ENCODE data around the gene OR4K1. TPM values are rescaled to one million over a fixed set of nuclear protein-coding genes. Genes with fewer than 3 reads are reported as not detected.
"Not testable (repeated sequence)": the region's sequence is repeated elsewhere in the genome, so short reads cannot be mapped to it uniquely, and the experiment has no call there.

OR4K1 gene
- total RNA-seq, 1 donor from 2014 or later = not detected

DNA sequence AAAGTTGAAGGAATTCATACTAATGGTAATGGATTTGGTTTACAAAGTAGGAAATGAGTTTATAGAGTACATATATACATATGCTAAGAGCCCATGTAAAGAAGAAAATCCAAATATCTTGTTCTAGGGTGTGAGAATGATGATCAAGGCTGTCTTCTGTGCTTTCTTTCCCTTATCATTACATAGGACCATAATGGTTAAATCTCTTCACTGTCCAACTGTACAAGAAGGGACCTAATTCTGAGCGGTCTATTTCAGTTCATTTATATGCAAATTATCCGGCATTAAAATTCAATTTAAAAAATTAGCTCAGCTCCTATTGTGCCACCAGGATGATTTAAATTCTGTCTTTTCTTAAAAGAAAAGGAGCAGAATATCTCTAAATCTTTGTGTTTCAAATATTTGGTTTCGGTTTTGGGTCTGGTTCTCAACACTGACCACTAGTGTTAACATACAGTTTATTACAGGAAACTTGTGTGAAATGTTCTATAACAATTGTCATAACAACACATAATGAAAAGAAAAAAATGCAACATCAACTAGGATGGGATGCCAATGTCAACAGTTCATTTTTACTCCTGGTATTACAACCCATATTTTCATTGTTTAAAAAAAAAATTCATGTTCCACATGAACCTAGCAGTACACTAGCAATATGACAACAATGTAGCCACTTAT lies 16.8 kb downstream of the OR4K1 start:
- Mint-ChIP-seq H3K4me3 (no peak overlapping the region), H3K36me3 (no peaks in the 10 kb centered on the region), H3K4me1 (ENCODE audit: unreplicated experiment) (no peaks in the 10 kb centered on the region), H3K27me3 (no peaks in the 10 kb centered on the region), H3K9me3 (peaks cover 9% of the 10 kb centered on the region), H3K27ac (no peak overlapping the region)
- no peak for DNase-seq (ENCODE audit: extremely low spot score, unreplicated experiment)
- TF ChIP-seq CTCF (conservative IDR thresholded peaks at IDR 0.05) = no peak

GRCh38 chr14:19949218-19949617 lies 18.5 kb downstream of the OR4K1 start:
- H3K9me3 Mint-ChIP-seq = peaks cover 9% of the 10 kb centered on the region
- TF ChIP-seq CTCF (conservative IDR thresholded peaks at IDR 0.05) = no peak
- no peaks in the 10 kb centered on the region for H3K27me3 Mint-ChIP-seq
- no peak overlapping the region for H3K4me3 Mint-ChIP-seq
- H3K36me3 Mint-ChIP-seq = no peaks in the 10 kb centered on the region
- no peak overlapping the region for H3K27ac Mint-ChIP-seq
- H3K4me1 Mint-ChIP-seq (ENCODE audit: unreplicated experiment) = no peaks in the 10 kb centered on the region
- no peak for DNase-seq (ENCODE audit: extremely low spot score, unreplicated experiment)

DNA sequence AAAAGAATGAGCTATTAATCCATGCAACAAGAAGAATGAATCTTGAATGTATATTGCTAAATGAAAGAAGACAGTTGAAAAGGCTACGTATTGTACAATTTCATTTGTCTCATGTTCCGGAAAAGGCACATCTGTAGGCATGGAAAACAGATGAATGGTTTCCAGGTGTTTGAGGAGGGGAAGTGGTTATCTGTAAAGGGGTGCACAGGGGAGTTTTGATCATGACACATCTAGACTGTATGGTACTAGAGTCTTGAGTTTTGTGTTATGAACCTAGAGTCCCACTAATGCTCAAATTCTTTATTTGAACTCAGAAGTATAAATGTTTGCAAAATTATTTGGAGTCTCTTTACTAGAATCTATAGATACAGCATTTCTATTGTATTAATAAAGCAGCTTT lies 39.0 kb downstream of the OR4K1 start:
- H3K27me3 Mint-ChIP-seq; H3K9me3 Mint-ChIP-seq; H3K36me3 Mint-ChIP-seq; H3K4me3 Mint-ChIP-seq; H3K27ac Mint-ChIP-seq; H3K4me1 Mint-ChIP-seq (ENCODE audit: unreplicated experiment); DNase-seq (ENCODE audit: extremely low spot score, unreplicated experiment): not testable (repeated sequence)

DNA sequence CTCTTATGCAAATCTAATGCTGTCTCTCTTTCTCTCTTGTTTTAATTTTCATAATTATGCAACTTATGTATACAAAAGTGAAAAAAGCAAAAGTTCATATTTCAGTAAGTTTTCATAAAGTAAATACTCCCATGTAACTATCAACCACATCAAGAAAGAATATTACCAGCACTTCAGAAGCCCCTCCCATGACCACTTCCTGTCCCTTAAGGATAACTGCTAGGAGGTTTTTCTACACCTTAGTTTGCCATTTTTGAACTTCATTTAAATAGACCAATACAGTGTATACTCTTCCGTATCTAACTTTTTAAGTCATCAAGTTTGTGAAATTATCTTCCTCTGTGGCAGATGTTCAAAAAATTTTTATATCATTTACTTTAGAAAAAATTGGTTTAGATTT lies 44.1 kb downstream of the OR4K1 start:
- no peaks in the 10 kb centered on the region for H3K27me3 Mint-ChIP-seq
- H3K36me3 Mint-ChIP-seq = no peaks in the 10 kb centered on the region
- no peak overlapping the region for H3K4me3 Mint-ChIP-seq
- no peak overlapping the region for H3K27ac Mint-ChIP-seq
- H3K9me3 Mint-ChIP-seq = no peaks in the 10 kb centered on the region
- no peaks in the 10 kb centered on the region for H3K4me1 Mint-ChIP-seq (ENCODE audit: unreplicated experiment)
- DNase-seq (ENCODE audit: extremely low spot score, unreplicated experiment) = no peak
- TF ChIP-seq CTCF (conservative IDR thresholded peaks at IDR 0.05) = no peak

- H3K27me3 Mint-ChIP-seq = no peaks in the 10 kb centered on the region
- DNase-seq (ENCODE audit: extremely low spot score, unreplicated experiment) = no peak
- no peaks in the 10 kb centered on the region for H3K9me3 Mint-ChIP-seq
- no peak for TF ChIP-seq CTCF (conservative IDR thresholded peaks at IDR 0.05)
- no peaks in the 10 kb centered on the region for H3K36me3 Mint-ChIP-seq
- no peak within 1 kb of the TSS for H3K27ac Mint-ChIP-seq
- no peak within 1 kb of the TSS for H3K4me3 Mint-ChIP-seq
- H3K4me1 Mint-ChIP-seq (ENCODE audit: unreplicated experiment) = no peaks in the 10 kb centered on the region
Observed at GRCh38 chr14:19975291-19975690, 44.6 kb downstream of the OR4K1 start, which contains the start of gene OR4K15. OR4K15 (plus strand) TSS chr14:19975591; CDS start chr14:19975591, 0 bp downstream.

Other genes starting within 250 kb of the OR4K1 start
- gene OR11H2, start 217.0 kb upstream of the OR4K1 start, total RNA-seq (ENCODE audit: low replicate concordance) = not detected in 2 replicates
- not detected in 2 replicates for gene OR4Q3, start 187.3 kb upstream of the OR4K1 start, total RNA-seq (ENCODE audit: low replicate concordance)
- not detected in 2 replicates for gene OR4M1, start 157.4 kb upstream of the OR4K1 start, total RNA-seq (ENCODE audit: low replicate concordance)
- not detected in 2 replicates for gene OR4N2, start 127.1 kb upstream of the OR4K1 start, total RNA-seq (ENCODE audit: low replicate concordance)
- gene OR4K2, start 55.8 kb upstream of the OR4K1 start, total RNA-seq (ENCODE audit: low replicate concordance) = not detected in 2 replicates
- not detected in 2 replicates for gene OR4K5, start 10.3 kb upstream of the OR4K1 start, total RNA-seq (ENCODE audit: low replicate concordance)
- gene OR4K15, start 44.7 kb downstream of the OR4K1 start, total RNA-seq (ENCODE audit: low replicate concordance) = not detected in 2 replicates
- gene OR4Q2, start 71.2 kb downstream of the OR4K1 start, total RNA-seq (ENCODE audit: low replicate concordance) = not detected in 2 replicates
- gene OR4K14, start 88.4 kb downstream of the OR4K1 start, total RNA-seq (ENCODE audit: low replicate concordance) = not detected in 2 replicates
- gene OR4K13, start 105.1 kb downstream of the OR4K1 start, total RNA-seq (ENCODE audit: low replicate concordance) = not detected in 2 replicates
- not detected in 2 replicates for gene OR4L1, start 129.1 kb downstream of the OR4K1 start, total RNA-seq (ENCODE audit: low replicate concordance)
- gene OR4K17, start 179.8 kb downstream of the OR4K1 start, total RNA-seq (ENCODE audit: low replicate concordance) = not detected in 2 replicates
- not detected in 2 replicates for gene OR4N5, start 207.9 kb downstream of the OR4K1 start, total RNA-seq (ENCODE audit: low replicate concordance)